DMS153 treated with DMSO at 0.1 percent for 48 hours (cell line): ENCODE results near the gene TMEM132C.

Experiments
- DNase-seq: peaks from one replicate; lab custom pipeline; 2025; ENCODE audit not compliant: unreplicated experiment; lab: John Stamatoyannopoulos, UW

Gene TMEM132C

DNA sequence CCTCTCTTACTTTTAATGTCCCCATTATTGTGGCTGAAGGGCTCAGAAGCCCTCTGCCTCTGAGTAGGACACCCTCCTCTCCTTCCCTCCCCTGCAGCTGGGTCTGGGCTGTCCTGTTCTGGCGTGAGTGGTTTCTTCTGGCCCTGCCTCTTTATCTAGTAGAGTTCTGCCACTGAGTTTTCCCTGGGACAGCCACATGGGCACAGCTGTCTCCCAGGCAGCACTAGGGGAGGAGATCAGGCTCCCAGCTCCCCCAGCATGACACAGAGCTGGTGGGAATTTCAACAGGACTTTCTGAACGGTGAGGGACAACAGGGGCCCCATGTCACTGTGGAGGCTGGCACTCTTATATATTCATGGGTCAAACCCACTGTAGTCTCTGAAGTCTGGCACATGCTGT is 21.4 kb downstream of the TMEM132C start:
- DNase-seq: no peak

DNA sequence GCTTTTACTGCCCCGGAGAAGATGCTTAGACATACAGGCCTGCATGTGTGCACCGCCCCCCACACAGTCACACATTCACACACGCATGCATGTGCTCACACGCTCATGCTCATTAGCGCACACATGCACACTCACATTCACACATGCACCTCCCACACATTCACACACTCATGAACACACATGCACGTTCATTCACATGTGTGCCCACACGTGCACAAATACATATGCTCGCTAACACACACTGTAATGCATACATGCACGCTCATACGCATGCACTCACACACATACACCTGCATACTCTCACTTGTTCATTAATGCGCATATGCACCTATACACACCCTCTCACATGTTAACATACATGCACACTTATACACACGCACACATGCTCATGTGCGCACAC is 21.9 kb downstream of the TMEM132C start:
- DNase-seq: no peak

DNA sequence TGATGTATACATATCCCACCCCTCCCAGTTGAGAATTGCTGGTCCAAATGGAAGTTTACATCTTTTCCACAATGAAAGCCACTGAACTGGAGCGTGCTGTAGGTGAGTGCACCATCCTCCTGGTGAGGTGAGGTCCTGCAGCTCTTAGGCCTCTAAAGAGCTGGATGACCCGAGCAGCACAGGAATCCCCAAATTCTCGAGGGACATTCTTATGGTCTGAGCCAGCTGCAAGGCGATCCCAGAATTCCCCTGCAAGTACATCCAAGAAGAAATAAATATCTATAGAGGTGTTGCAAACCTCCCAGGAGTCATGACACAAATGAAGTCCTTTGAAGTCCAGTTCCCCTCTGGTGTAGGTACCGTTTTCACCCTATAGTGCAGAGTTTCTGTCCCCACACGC is 24.0 kb downstream of the TMEM132C start:
- DNase-seq: no peak

DNA sequence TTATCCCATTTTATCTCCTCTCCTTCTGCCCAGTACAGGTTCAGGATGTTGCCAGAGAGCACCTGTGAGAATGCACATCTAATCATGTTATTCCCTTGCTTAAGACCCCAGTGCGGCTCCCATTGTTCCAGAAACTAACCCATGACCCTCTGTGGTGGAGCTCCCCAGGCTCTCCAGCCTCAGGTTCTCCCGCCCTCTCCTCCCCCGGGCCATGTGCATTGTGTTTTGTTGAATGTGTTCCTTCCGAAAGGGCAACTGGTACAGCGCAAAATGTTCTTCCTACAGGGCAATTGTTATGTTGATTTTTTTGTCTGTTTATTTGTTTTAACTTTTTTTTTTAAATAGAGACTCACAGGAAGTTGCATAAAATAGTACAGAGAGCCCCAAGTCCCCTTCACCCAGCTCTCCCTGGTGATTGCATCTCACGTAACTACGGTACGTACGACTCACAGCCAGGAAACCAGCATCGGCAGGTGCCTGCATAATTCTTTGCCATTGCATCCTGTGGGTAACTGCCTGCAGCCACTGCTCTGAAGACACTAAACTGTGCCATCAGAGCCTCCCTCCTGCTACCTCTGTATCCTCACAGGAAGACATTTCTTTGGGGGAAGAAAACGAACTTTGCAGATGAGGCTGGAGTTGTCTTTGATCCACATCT is 31.2 kb downstream of the TMEM132C start:
- DNase-seq: no peak

DNA sequence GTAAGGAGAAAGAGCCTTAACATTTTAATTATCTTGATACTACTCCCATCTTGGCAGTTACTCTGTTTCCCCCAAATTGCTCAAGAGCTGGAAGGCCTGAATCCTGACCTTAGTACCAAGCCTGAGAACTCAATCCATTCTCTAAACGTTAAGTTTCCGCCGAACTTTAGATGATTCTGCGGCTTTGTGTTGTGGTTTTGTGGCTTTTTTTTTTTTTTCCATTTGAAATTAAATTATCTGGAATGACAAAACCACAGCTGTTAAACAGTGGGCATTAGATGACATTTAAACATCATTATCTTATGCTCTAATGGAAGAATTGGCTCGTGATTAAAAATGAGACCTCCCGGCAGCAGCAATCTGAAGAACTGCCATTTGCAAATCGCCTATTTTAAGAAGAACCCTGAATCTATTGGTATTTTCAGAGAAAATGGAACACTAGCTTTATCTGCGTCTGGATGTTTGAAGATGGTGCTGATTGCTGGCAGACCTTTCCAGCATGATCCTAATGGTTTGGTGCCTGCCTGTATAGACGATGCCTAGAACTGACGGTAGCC is 38.4 kb downstream of the TMEM132C start:
- no peak for DNase-seq

DNA sequence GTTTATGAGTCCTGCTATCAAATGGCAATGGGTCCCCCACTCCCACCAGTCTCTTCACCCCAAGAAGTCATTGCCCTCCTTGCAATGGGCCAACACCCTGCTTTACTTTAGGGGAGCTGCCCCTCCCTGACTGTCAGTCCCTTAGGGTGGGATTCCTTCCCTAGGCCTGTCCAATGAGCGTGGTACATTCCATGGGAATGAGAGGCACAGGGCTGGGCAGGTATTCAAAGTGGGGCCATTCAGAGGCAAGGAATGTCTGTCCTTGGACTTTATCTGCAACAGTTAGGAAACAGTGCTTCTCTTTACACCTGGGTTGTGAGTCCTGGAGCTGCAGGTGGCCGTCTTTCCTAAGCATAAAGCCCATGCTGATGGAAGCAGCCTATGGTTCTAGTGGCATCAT is 40.8 kb downstream of the TMEM132C start:
- DNase-seq: no peak

DNA sequence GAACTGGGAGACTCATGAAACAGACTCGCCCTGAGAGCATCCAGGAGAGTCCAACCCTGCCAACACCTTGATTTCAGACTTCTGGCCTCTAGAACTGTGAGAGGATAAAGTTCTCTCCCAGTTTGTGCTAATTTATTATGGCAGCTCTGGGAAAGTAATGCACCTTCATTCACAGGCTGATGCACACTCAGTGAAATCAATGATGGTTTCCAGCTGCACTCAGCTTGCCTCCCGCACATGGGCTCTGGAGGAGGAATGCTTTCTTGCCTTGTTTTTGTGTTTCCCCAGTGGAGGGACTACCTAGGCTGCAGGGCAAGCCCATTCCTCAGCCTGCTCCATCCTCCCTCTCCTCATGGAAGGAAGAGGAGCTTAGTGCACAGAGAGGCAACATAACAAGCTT is 45.7 kb downstream of the TMEM132C start:
- no peak for DNase-seq

DNA sequence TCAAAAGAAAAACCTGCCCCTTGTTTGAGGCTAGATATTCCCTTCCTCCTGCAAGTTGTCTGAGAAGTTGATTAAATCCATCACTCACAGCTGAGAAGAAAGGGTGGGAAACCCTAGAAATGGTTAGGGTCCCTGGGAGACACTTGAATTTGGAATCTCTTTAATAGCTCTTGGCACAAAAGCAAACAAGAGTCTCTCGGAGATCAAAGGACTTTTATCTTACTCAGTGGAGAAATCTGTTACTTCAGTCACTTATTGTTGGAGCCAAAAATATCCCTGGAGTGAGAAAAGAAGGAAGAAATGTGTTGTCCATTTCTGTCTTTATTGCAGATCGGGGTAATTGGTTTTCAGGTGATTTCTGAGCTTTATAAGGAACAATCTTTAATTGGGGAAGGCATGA is 47.0 kb downstream of the TMEM132C start:
- no peak for DNase-seq

DNA sequence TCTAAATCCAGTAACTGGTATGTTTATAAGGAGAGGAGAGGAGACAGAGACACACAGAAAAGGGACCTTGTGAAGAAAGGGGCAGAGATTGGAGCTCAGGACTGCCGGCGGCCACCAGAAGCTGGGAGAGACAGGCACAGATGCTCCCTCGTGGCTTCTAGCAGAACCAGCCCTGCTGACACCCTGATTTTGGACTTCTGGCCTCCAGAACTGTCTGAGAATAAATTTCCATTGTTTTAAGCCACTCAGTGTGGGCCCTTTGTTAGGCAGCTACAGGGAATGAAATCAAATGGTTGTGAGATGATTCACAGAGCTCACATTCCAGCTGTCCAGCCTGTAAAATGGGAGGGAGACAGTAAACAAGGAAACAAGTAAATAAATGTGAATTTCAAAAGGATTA is 47.6 kb downstream of the TMEM132C start:
- no peak for DNase-seq

DNA sequence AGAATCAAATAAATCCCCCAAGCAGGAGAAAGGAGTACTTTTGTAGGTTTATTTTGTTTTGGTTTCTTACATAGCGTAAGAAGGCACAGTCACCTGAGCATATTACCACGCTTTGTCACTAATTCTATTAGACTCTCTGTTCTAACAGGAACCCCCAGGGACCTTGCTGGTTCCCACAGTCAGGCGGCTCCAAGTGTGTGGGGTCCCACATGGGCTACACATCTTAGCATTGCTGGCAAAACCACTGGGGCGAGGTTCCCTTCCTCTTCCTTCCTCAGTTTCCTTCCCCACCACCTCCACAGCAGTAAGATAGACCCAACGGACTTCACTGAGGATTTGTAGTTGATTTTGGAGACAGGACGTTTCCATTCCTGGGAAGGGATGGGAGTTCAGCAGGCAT is 49.1 kb downstream of the TMEM132C start:
- DNase-seq: no peak

DNA sequence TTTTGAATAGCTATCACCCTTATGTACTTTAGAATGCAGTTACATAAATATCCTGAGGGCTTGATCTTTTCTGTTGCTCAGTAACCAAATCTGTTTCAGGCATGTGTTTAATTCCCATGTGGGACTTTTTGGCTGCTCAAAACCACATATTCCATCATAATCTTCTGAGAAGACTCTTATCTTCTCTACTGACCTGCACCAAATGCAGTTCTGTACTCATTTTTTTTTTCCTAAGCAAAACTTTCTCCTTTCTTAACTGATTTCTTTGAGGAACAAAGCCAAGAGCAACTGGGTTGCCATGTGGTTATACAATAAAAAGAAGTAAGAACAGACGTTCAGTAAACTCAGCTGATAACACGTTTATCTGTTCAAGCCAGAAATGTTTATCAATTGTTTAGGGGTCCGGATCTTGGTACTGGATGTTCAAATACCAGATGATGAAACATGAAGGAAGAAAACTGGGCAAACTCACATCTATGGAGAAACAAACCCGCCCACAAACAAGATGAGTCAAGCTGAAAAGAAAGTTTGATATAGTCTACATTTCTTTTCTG is 50.1 kb downstream of the TMEM132C start:
- DNase-seq: no peak

DNA sequence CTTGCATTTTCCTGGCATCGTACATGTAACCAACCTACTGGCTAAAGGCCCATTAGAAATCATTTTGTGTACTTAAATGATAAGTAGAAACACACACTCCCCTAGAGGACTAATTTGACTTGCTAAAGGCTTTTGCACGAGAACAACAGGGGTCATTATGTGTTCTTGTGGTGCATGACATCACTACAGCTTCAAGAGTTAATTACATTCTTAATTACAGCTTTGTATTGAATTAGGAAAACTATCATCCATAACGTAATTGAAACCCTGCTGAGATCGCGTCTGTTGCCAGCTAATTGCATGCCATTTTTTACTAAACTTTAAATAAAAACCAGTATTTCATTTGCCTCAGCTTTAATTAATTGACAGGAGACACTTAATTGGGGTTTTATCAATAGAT is 51.4 kb downstream of the TMEM132C start:
- DNase-seq: no peak

DNA sequence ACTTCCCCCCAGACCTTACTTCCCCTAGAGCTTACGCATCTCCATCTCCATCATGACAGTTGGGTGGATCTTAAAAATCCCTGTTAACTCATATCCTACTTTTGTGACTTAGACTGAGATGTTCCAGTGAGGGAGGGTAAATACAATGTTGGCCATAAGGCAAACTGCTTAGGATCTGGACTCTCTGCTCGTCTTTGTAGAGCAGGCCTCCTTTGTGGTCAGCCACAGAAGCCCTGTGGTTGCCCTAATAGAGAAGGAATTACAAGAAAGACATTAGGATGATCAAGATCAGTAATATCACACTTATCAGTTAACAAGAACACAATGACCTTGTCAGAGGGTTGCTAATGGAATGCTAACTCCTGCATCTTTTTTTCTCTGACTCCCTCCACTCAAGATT is 52.0 kb downstream of the TMEM132C start:
- no peak for DNase-seq

DNA sequence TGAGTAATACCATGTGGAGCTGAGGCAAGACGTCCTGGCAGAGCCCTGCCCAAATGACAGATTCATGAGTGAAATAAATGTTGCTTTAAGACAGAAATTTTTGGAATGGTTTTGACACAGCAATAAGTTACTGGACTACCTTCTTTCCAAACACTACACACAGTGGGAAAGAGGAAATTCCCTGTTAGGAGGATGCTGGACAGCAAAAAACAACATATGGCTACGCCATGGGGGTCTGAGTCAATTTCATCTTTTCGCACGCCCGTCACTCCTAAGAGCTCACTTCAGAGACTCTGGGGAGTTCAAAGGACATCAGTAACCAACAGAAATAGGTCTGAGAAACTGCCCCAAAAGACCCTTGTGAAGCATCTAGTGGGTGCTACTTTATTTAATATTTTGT is 55.4 kb downstream of the TMEM132C start:
- DNase-seq: no peak

DNA sequence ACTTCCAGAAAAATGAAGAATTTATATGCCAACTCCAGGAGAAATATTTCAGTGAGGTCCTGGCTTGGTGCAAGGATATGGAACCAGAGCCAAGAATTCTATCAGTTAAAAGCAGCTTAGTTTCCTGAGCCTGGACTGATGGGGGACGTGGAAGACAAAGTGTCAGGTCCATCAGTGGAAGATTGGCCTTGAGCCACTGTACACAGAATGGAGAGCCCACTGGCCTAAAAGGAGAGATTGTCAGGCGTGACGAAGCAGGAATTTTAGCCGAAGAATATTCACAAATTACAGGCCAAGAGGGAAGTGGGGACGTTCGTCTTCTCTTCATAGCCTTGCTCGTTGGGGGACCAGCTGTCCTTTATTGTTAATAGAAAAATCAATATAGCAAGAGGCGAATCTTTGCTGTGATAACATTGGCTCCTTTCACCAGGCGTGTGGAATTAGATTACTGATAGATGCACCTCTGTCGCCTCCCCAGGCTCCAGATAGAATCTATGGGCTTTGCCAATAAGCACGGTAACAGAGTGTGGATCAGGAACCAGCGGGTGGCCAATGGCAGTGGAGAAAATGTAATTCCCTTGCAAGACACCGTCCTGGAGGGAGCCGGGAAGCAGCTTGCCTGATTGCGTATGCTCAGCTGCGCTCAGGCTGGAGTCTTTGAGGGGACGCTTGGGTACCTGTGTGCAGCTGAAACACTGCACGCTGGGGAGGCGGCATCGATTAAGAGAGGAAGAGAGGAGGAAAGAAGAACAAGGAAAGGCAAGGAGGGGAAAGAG is 56.4 kb downstream of the TMEM132C start:
- DNase-seq: no peak

DNA sequence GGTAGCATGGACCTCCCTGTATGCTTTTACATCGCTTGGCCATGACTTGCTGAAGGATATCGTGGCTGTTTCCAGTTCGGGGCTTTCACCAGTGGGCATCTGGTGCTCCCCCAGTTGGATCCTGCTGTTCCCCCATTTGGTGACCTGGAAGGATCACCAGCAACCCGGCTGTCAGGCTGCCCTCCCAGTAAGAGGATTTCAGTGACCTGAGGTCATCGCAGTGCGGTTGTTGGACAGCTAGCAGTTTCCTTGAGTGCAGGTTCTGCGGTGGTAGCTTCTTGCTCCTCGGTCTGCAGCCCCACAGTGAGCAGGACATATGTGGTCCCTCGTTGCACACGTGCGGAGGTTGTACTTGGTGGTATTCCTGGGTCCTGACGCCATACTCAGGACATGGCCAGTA is 58.7 kb downstream of the TMEM132C start:
- DNase-seq: no peak

DNA sequence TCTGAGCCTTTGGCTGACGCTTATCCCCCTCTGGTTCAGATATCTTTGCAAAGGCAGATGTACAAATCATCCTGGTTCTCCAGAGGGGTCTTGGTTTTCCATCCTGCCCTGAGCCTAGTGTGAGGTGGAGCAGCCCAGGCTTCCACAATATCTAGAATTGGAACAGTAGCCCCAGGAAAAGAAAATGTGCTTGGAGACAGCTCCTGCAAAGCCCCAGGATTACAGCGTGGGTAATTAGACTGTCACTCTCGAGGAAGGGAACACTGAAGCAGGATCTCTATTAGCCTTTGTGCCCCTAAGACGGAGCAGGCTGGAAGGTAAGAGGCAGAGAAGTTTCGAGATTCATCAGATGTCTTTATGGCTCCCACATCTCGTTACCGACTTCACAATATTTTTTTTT is 59.4 kb downstream of the TMEM132C start:
- DNase-seq: no peak

DNA sequence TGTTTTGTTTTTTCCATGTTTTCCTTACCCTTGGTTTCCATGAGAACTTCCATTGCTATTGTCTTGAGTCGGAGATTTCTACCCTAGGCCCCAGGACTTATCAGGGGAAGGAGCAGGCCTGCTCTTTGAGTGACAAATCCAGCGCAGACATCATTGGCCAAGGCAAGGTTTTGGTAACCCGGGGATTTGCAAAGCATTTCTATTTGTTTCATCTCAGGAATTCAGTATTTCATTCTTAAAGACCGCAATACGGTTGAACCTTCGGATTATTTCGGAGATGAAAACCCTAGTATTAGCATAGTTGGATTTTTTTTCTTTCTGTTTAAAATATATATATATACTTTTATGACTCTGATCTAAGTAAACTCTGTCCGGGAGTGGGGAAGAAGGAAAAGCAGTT is 62.0 kb downstream of the TMEM132C start:
- DNase-seq: no peak

DNA sequence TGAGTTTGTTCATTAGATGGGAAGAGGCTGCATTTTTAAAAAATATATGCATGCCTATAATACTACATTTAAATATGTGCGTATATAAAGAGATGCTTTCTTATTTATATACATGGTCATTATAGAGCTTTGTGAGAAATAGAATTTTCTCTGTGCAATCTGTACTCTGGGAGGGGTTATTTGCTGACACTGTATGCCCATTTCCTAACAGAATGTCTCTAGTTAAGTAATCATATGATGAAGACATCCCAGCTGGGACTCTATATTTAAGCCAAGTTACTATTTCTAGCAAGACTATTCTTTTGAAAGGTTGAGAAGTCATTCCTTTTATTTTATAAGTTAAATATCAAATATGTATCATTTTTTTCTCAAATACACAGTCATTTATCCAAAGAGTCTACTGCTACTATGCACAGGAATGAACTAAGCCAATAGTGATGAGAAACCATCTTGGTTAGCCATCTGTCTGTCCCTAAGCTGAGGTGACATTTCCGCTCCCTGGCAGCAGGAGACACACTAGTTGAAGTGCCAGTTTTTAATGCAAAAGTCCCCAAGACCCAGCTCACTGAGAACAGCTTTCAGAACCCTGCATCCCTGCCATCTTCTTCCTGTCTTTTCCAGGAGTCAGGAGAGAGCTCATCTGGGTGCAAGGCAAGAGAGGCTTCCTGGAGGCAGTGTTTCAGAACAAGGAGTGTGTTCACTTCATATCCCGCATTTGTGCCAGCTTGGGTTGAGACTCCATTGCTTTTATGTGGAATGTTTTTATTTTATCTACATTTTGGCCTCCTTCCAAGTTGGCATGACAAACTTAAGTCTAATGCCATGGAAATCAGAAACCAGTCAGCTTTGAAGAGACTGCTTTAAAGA is 69.5 kb downstream of the TMEM132C start:
- DNase-seq: no peak

DNA sequence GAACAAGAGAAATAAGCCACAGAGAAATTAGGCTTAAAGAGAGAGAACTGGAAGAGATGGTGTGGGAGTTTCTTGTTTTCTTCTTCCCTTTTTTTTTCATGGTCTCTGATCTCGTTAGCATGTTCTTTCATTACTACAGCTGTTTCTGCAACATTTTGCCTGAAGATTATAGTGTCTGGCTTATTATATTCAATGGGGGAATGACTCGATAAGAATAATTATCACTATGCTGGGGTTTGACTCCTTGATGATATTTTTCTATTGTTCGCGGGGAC is 70.0 kb downstream of the TMEM132C start:
- no peak for DNase-seq

DNA sequence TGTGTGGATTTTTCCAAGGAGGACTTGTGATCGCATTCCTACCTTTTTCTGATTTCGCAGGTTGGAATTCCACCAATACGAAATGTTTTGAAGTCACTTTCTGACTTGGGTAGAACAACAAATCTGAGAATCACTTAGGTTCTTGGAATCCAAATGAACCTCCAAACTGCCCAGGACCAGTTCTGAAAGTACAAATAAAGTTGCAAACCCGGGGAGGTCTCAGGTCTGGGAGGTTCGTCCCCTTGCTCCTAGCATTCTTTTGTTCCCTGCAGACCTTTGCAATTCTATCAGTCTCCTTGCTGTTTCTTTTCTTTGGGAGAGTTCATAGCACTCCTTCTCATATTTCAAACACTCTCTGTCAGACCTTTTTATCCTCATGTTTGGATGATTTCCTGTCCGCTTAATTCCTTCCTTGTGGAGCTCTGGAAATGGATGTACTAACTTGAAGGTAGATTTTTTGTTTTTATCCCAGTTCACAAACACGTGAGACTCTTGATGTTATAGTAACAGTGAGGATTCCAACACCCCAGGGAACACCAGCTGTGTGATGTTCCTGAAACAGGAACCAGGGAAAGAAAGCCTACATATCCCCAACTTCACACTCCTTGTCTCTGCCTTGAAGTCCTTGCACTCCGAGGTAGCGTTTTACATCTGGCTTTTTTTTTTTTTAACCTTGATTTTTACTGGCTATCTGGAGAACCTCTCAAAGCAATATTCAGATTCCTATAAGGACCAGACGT is 70.6 kb downstream of the TMEM132C start:
- no peak for DNase-seq
